GM12873 (cell line): ENCODE results near the gene GNA12.

Source experiments
- CTCF ChIP-seq: IDR thresholded peaks from 2 replicates; pipeline ENCODE4 v1.5.1; 2012; ENCODE audit warnings: low read depth, mild to moderate bottlenecking, moderate library complexity, low read length, control low read depth; ENCODE audit not compliant: insufficient read depth; ENCODE audit errors: missing control alignments

GNA12 gene

GRCh38 chr7:2753148-2753547 lies 91.0 kb downstream of the GNA12 start:
- TF ChIP-seq CTCF = no peak

DNA sequence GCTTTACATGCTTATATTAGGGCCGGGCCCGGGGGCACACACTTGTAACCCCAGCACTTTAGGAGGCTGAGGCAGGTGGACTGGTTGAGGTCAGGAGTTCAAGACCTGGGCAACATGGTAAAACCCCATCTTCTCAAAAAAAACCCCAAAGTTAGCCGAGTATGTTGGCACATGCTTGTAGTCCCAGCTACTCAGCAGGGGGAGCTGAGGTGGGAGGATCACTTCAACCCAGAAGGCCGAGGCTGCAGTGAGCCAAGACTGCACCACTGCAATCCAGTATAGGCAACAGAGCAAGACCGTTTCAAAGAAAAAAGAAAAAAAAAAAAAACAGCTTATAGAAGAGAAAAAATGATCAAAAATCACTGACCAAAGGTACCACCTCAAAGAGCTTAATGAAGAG lies 93.0 kb downstream of the GNA12 start:
- no peak for TF ChIP-seq CTCF

DNA sequence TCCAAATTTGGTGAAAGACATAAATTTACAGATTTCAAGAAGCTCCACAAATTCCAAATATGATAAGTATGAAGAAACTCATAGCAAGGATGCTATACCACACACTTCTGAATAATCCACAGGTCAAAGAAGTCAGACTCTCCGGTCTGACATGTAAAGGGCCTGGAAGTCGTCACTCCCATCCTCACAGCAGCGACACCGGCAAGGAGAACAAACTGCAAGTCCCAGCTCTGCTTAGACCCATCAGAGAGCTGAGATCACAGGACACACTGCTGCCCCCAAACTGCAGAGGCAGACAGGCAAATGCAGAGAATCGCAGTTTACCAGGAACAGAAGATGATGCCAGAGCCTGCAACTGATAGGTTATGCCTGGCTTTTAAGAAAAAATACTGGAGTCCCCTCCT lies 94.1 kb downstream of the GNA12 start:
- TF ChIP-seq CTCF = no peak

- TF ChIP-seq CTCF = no peak
These were observed 105.2 kb downstream of the GNA12 start for GRCh38 chr7:2738766-2739549.

GRCh38 chr7:2737771-2738540 lies 106.2 kb downstream of the GNA12 start:
- no peak for TF ChIP-seq CTCF

DNA sequence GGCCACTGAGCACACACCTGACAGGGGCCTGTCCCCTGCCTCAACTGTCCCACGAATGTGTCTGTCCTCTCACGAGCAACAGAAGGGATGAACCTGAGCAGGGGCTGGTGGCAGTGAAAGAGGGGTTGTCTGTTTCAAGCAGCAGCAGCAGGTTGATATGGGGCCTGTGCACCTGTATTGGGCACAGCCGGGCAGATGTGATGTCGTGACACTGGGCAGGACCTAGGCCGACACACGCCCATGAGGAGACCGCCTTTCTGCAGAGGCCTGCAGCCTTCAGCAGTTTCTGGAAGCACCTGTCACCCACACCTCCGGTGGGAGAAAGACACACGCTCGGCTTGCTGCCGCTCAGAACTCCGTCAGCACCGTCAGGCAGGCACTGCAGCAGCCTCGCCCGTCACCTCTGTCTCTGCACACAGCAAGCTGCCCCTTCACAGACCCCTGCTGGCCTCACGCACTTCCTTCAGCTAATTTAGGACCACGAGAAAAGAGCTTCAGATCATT lies 107.6 kb downstream of the GNA12 start:
- TF ChIP-seq CTCF = no peak

DNA sequence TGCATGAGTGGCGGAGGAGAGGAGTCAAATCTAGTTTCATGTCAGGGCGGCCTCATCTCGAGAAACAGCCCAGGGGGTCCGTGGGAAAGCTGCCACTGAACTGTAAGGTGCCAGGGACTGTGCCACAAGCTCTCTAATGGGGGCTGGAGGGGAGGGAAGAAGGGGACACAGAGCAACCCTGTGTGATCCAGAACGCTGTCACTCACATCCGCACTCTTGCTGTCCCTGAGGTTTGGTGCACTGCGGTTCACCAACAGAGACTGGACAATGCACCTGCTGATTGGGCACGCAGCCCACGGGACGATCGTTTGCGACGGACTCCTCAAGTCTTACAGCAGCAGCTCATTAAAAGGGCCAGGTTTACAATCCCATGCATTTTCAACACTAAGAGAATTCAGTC lies 108.4 kb downstream of the GNA12 start:
- no peak for TF ChIP-seq CTCF
